GM12864 (cell line): Measurements from ENCODE around the gene SLC7A9.
"Not testable (repeated sequence)": the region's sequence is repeated elsewhere in the genome, so short reads cannot be mapped to it uniquely, and the experiment has no call there.

ENCODE experiments used
- DNase-seq: peaks from one replicate; pipeline ENCODE4 v3.0.0-alpha.2; 2011; ENCODE audit warnings: low read depth
- H3K4me3 ChIP-seq: 2 replicates; pipeline ENCODE4 v1.5.1; 2011; ENCODE audit warnings: mild to moderate bottlenecking, low read depth, low read length, control low read depth
- TF ChIP-seq, protein P1 (sequence below): IDR thresholded peaks from 2 replicates; pipeline ENCODE4 v1.5.1; 2011; ENCODE audit warnings: low read depth, mild to moderate bottlenecking, moderate library complexity, low read length, control low read depth, inconsistent platforms; ENCODE audit errors: missing control alignments

Gene SLC7A9

DNA sequence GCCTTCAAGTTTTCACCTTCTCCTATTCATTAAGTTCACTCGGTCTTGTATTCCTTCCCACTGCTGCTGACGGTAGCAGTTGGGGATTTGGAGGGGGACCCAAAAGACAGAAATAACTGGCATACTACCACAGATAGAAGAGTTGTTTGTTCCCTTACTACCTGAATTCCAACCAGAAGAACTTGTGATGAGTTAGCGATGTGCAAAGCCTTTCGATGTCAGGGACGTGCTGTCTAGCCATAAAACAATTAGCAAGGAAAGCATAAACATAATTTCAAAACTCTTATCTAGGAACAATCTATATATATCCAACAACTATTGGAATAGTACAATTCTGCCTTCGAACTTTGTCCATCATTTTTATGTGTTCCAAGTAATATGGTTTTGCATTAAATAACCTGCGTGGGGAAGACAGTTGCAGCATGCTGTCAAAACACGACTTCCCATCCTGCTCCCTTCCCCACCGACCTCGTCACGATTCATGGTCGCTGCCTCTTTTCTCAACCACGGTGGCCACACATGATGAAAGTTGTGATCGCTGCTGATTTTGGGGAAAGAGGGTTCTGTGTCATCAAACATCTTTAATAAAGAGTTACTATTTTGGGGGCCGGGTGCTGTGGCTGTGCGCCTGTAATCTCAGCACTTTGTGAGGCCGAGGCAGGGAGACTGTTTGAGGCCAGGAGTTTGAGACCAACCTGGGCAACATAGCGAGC, 3.8 kb upstream of the SLC7A9 start:
- TF ChIP-seq, protein P1, sequence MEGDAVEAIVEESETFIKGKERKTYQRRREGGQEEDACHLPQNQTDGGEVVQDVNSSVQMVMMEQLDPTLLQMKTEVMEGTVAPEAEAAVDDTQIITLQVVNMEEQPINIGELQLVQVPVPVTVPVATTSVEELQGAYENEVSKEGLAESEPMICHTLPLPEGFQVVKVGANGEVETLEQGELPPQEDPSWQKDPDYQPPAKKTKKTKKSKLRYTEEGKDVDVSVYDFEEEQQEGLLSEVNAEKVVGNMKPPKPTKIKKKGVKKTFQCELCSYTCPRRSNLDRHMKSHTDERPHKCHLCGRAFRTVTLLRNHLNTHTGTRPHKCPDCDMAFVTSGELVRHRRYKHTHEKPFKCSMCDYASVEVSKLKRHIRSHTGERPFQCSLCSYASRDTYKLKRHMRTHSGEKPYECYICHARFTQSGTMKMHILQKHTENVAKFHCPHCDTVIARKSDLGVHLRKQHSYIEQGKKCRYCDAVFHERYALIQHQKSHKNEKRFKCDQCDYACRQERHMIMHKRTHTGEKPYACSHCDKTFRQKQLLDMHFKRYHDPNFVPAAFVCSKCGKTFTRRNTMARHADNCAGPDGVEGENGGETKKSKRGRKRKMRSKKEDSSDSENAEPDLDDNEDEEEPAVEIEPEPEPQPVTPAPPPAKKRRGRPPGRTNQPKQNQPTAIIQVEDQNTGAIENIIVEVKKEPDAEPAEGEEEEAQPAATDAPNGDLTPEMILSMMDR = no peak
- no peak for DNase-seq

DNA sequence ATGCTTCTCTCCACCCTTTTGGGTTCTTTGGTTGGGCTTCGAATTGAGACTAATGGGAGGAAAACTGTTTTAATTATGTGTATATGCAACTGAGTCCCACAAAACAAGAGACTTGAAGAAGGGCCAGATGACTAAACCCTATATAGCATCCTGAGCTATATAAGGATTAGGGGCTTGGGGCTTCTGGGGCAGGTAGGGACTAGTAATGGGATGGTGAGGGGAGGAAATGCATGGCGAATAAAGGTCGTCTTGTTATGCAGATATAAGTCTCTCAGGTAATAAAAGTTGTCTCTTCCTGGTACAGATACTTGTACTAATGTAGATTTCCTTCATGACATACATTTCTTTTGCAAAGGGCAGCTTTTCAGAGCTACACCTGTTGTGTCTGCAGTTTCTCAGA, 2.8 kb upstream of the SLC7A9 start:
- no peak overlapping the region for H3K4me3 ChIP-seq
- no peak for DNase-seq
- TF ChIP-seq, protein P1 = no peak

More for the DNA sequence above, 3.8 kb upstream of the SLC7A9 start:
- H3K4me3 ChIP-seq = no peak overlapping the region

GRCh38 chr19:32870981-32871451, 1.4 kb upstream of the SLC7A9 start:
- TF ChIP-seq, protein P1 = no peak
- no peak overlapping the region for H3K4me3 ChIP-seq
- no peak for DNase-seq

DNA sequence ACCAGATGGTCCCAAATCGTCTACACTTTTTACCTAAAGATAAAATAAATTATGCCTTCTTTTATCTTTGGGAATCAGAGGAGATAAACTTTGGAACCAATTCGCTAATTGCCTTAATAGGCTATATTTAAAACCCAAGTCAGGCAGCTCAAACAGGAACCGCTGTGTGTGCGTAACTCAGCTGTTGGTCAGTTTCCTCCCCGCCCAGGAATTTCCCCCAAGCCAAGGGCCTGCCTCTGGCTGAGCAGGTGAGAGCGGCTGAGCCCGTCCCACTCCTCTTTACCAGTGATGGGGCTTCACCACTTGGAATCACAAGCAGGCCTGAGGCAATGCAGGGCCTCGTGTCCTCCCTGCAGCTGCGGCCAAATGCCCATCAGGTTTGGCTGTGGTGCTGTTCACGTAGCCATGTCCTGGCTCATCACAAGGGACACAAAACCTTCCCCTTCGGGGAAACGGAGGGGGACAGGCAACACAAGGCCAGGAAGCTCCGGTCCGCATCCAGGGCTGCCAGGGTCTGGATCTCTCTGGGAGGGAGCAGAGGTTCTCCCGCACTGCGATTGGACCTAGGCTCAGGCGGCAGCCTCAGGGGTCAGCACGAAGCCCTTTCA, 503 bp upstream of the SLC7A9 start:
- H3K4me3 ChIP-seq = no peak overlapping the region
- DNase-seq = no peak
- TF ChIP-seq, protein P1 = no peak

DNA sequence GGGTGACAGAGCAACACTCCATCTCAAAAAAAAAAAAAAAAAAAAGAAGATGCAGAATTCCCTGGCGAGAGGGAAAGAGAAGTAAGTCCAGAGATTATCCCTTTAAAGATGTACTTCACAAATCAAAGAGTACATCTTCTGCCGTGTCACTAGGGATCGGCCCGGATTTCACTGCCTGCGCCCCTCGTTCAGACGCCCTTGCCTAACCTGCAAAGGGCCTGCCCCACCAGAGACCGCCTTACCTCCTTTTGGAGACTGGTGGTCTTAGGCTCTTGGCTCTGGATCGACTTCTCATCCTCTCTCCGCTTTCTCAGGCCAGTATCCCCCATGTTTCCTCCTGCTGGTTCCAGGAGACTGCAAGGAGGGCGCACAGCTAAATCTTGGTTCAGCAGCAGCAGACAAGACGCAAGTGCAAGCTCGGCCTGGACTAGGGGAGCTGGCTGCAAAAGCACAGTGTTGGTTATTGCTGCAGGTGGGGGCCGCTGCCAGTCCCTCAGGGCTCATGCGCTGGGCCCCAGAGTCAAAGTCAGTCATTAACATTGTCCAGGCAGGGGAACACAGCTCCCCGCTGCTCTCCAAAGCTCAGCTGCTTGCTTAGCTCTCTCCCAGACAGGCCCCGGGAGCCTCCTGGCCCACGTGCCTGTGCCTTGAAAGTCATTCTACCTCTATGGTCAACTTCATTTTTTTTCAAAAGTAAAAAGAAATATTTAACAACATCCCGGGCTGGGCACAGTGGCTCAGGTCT, 1.2 kb downstream of the SLC7A9 start:
- TF ChIP-seq, protein P1 = no peak
- no peak overlapping the region for H3K4me3 ChIP-seq
- DNase-seq = no peak

GRCh38 chr19:32867436-32867835, 2.1 kb downstream of the SLC7A9 start:
- DNase-seq, H3K4me3 ChIP-seq: not testable (repeated sequence)

DNA sequence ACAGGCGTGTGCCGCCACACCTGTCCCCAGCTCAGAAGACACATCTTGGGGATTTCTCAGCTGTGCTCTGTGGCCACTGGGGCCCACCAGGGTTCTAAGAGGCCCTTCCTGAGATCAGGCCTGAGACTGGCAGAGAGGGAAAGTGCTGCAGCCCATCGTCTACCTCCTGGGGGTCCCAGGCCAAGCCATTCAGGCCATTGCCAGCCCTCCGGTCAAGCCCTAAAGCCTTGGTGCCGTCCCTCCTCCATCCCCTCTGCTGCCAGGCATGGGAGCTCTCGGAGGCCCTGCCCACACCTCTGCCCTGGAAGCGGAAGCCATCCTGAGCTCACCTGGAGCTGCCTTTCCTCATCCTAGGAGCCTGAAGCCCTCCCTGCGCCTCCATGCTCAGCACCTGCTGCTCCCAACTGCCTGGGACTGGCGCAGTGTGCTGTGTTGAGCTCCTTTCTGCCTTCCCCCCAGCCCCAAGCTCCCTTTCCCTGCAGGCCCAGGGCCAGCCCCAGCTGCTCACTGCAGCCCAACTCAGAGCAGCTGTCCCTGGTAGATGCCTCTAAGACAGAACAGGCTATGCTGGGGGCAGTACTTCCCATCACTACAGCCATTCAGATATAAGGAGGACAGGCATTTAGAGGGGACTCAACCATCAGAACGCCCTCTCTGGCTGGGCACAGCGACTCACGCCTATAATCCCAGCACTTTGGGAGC, 2.9 kb downstream of the SLC7A9 start:
- no peak overlapping the region for H3K4me3 ChIP-seq
- TF ChIP-seq, protein P1 = no peak
- no peak for DNase-seq
